ENCODE results near the gene SLC9A7. TPM values are rescaled to one million over a fixed set of nuclear protein-coding genes. Genes with fewer than 3 reads are reported as not detected.

The SLC9A7 gene
- total RNA-seq, 1 experiment from 2014 or later = not detected

GRCh38 chrX:46554942-46555341 lies 204.0 kb downstream of the SLC9A7 start:
- no peak overlapping the region for H3K9ac ChIP-seq (ENCODE audit: low read length)
- H3K9me2 ChIP-seq (replicated peaks; ENCODE audit: insufficient read depth, low read length) = no peaks in the 10 kb centered on the region
- H2AFZ ChIP-seq (ENCODE audit: low read length) = no peak overlapping the region
- no peaks in the 10 kb centered on the region for H3K36me3 ChIP-seq (ENCODE audit: insufficient read depth, low read length)
- H3K4me3 ChIP-seq (ENCODE audit: low read length) = no peak overlapping the region
- no peaks in the 10 kb centered on the region for H4K20me1 ChIP-seq (ENCODE audit: insufficient read depth, low read depth, low read length)
- H3K27me3 ChIP-seq (ENCODE audit: low read length) = no peaks in the 10 kb centered on the region
- peak; percentile 51 for DNase-seq
- H3K9me3 ChIP-seq (ENCODE audit: low read length) = no peaks in the 10 kb centered on the region
- H3K4me1 ChIP-seq (ENCODE audit: low read length) = no peaks in the 10 kb centered on the region
- H3K79me2 ChIP-seq (ENCODE audit: low read length) = no peaks in the 10 kb centered on the region
- no peak overlapping the region for H3K27ac ChIP-seq (ENCODE audit: low read length)
- H3K4me2 ChIP-seq (ENCODE audit: low read depth, low read length, poor library complexity, severe bottlenecking) = no peak overlapping the region

- Histone ChIP-seq H3K4me2 (ENCODE audit: low read depth, low read length, poor library complexity, severe bottlenecking) (no peak overlapping the region), H3K9me2 (replicated peaks; ENCODE audit: insufficient read depth, low read length) (no peaks in the 10 kb centered on the region), H3K27me3 (ENCODE audit: low read length) (no peaks in the 10 kb centered on the region), H3K79me2 (ENCODE audit: low read length) (no peaks in the 10 kb centered on the region), H3K9ac (ENCODE audit: low read length) (no peak overlapping the region), H3K4me1 (ENCODE audit: low read length) (no peaks in the 10 kb centered on the region), H2AFZ (ENCODE audit: low read length) (no peak overlapping the region), H4K20me1 (ENCODE audit: insufficient read depth, low read depth, low read length) (no peaks in the 10 kb centered on the region), H3K36me3 (ENCODE audit: insufficient read depth, low read length) (no peaks in the 10 kb centered on the region), H3K27ac (ENCODE audit: low read length) (no peak overlapping the region), H3K9me3 (ENCODE audit: low read length) (no peaks in the 10 kb centered on the region), H3K4me3 (ENCODE audit: low read length) (no peak overlapping the region)
- no peak for DNase-seq
Measured at GRCh38 chrX:46553935-46554334, 205.0 kb downstream of the SLC9A7 start.

- H3K36me3 ChIP-seq (ENCODE audit: insufficient read depth, low read length) = peaks cover 3% of the 10 kb centered on the region; the same call in 1 of the 2 replicates
- H3K27ac ChIP-seq (ENCODE audit: low read length) = no peak overlapping the region
- peaks cover 4% of the 10 kb centered on the region for H3K79me2 ChIP-seq (ENCODE audit: low read length)
- no peak overlapping the region for H2AFZ ChIP-seq (ENCODE audit: low read length)
- H3K27me3 ChIP-seq (ENCODE audit: low read length) = no peaks in the 10 kb centered on the region
- no peaks in the 10 kb centered on the region for H4K20me1 ChIP-seq (ENCODE audit: insufficient read depth, low read depth, low read length)
- no peak overlapping the region for H3K9ac ChIP-seq (ENCODE audit: low read length)
- no peak for DNase-seq
- H3K4me3 ChIP-seq (ENCODE audit: low read length) = no peak overlapping the region
- H3K4me2 ChIP-seq (ENCODE audit: low read depth, low read length, poor library complexity, severe bottlenecking) = no peak overlapping the region
- no peaks in the 10 kb centered on the region for H3K9me3 ChIP-seq (ENCODE audit: low read length)
- no peaks in the 10 kb centered on the region for H3K9me2 ChIP-seq (replicated peaks; ENCODE audit: insufficient read depth, low read length)
- peaks cover 2% of the 10 kb centered on the region for H3K4me1 ChIP-seq (ENCODE audit: low read length)
Measured at GRCh38 chrX:46551494-46552128, 207.3 kb downstream of the SLC9A7 start.

- no peak for DNase-seq
- no peak overlapping the region for H3K4me2 ChIP-seq (ENCODE audit: low read depth, low read length, poor library complexity, severe bottlenecking)
Measured at GRCh38 chrX:46549914-46550313, 209.0 kb downstream of the SLC9A7 start.

More at GRCh38 chrX:46549914-46550313, 209.0 kb downstream of the SLC9A7 start:
- Histone ChIP-seq H3K79me2 (ENCODE audit: low read length) (peaks cover 16% of the 10 kb centered on the region), H3K9me3 (ENCODE audit: low read length) (no peaks in the 10 kb centered on the region), H3K36me3 (ENCODE audit: insufficient read depth, low read length) (peaks cover 3% of the 10 kb centered on the region; the same call in 1 of the 2 replicates), H3K9ac (ENCODE audit: low read length) (no peak overlapping the region), H3K27ac (ENCODE audit: low read length) (no peak overlapping the region), H4K20me1 (ENCODE audit: insufficient read depth, low read depth, low read length) (no peaks in the 10 kb centered on the region), H3K4me3 (ENCODE audit: low read length) (no peak overlapping the region), H2AFZ (ENCODE audit: low read length) (no peak overlapping the region), H3K9me2 (replicated peaks; ENCODE audit: insufficient read depth, low read length) (no peaks in the 10 kb centered on the region), H3K27me3 (ENCODE audit: low read length) (no peaks in the 10 kb centered on the region), H3K4me1 (ENCODE audit: low read length) (peaks cover 8% of the 10 kb centered on the region)

Small RNA genes within 50 kb of the gene (small RNA-seq; reads per million reads assigned to genes)
- gene RF00017 = not detected

Other genes with a start within 250 kb of the SLC9A7 start
- gene ZNF674, start 213.7 kb downstream of the SLC9A7 start, total RNA-seq (2014; rRNA removed; shearing (Covaris generic); ENCODE audit: low replicate concordance) = 1.6 and 2.9 TPM in 2 replicates
- 1.6 and 2.5 TPM in 2 replicates for gene CHST7, start 185.4 kb downstream of the SLC9A7 start, total RNA-seq (2014; rRNA removed; shearing (Covaris generic); ENCODE audit: low replicate concordance)
- gene RP2, start 77.9 kb upstream of the SLC9A7 start, total RNA-seq (2014; rRNA removed; shearing (Covaris generic); ENCODE audit: low replicate concordance) = 7.2 and 17.0 TPM in 2 replicates
- 0.07 and 0.29 TPM in 2 replicates for gene JADE3, start 153.3 kb upstream of the SLC9A7 start, total RNA-seq (2014; rRNA removed; shearing (Covaris generic); ENCODE audit: low replicate concordance)

All from Karpas-422 (cell line).